HCT116 (cell line): ENCODE results near the gene GCNT1.

ENCODE experiments used
- ATF3 ChIP-seq: IDR thresholded peaks from 2 replicates; pipeline ENCODE4 v1.6.1; 2012
- CEBPB ChIP-seq: IDR thresholded peaks from 2 replicates; pipeline ENCODE4 v1.6.1; 2012; ENCODE audit warnings: low read depth
- CTCF ChIP-seq, 3 experiments: fragments of 200-600 bp in 1 of 3; sonication (generic) in 1 of 3; IDR thresholded peaks in 2 of 3; conservative IDR thresholded peaks in 1 of 3; 2 replicates each; pipeline ENCODE4 v1.5.1; 2012 to 2017; ENCODE audit warnings: low read depth in 2 of 3, low read length in 2 of 3, antibody characterized with exemption in 1 of 3, borderline replicate concordance in 1 of 3, control low read depth in 1 of 3, mild to moderate bottlenecking in 1 of 3, mixed read lengths in 1 of 3, mixed run types in 1 of 3, moderate library complexity in 1 of 3; ENCODE audit not compliant: insufficient read depth in 1 of 3
- ELF1 ChIP-seq: IDR thresholded peaks from 2 replicates; pipeline ENCODE4 v1.6.1; 2012; ENCODE audit warnings: low read depth, borderline replicate concordance
- EZH2 ChIP-seq: fragments of 200-600 bp; sonication (generic); IDR thresholded peaks from 2 replicates; pipeline ENCODE4 v1.6.1; 2017; ENCODE audit warnings: antibody characterized with exemption, mixed run types
- POLR2A ChIP-seq: IDR thresholded peaks from 2 replicates; pipeline ENCODE4 v1.7.0; 2011; ENCODE audit warnings: borderline replicate concordance; ENCODE audit not compliant: insufficient read depth, insufficient read length; ENCODE audit errors: extremely low read depth
- POLR2AphosphoS5 ChIP-seq: IDR thresholded peaks from 2 replicates; pipeline ENCODE4 v1.6.1; 2011; ENCODE audit warnings: mild to moderate bottlenecking, low read depth, low read length, moderate library complexity
- RAD21 ChIP-seq: IDR thresholded peaks from 2 replicates; pipeline ENCODE4 v1.6.1; 2012; ENCODE audit warnings: low read depth, mild to moderate bottlenecking
- TF ChIP-seq, protein P1 (sequence below): IDR thresholded peaks from 2 replicates; pipeline ENCODE4 v1.6.1; 2012; ENCODE audit warnings: low read depth
- TF ChIP-seq, protein P2 (sequence below): IDR thresholded peaks from 2 replicates; pipeline ENCODE4 v1.6.1; 2011; ENCODE audit warnings: mild to moderate bottlenecking, low read length, moderate library complexity; ENCODE audit not compliant: insufficient replicate concordance; ENCODE audit errors: extremely low read depth

DNA sequence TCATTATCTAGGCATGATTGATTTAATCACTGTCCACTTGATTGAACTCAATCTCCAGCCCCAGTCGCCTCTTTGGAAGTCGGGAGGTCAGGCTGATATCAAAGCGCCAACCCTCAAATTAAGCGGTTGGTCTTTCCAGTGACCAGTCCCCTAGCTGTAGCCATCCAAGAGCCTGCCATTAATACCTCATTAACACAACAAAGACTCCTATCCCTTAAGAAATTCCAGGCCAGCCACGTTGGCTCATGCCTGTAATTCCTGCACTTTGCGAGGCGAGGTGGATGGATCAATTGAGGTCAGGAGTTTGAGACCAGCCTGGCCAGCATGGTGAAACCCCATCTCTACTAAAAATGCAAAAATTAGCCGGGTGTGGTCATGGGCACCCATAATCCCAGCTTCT lies 27.4 kb upstream of the GCNT1 start:
- TF ChIP-seq CEBPB (no peak), POLR2A (no peak), CTCF (IDR thresholded peaks at IDR 0.05 in 2 of 3, conservative IDR thresholded peaks at IDR 0.05 in 1 of 3; ENCODE audit: borderline replicate concordance in 1 of 3, insufficient read depth in 1 of 3, low read depth in 2 of 3, low read length in 2 of 3) (no peak), POLR2AphosphoS5 (no peak), ATF3 (no peak), RAD21 (no peak), ELF1 (no peak), EZH2 (no peak)
- TF ChIP-seq, protein P1, sequence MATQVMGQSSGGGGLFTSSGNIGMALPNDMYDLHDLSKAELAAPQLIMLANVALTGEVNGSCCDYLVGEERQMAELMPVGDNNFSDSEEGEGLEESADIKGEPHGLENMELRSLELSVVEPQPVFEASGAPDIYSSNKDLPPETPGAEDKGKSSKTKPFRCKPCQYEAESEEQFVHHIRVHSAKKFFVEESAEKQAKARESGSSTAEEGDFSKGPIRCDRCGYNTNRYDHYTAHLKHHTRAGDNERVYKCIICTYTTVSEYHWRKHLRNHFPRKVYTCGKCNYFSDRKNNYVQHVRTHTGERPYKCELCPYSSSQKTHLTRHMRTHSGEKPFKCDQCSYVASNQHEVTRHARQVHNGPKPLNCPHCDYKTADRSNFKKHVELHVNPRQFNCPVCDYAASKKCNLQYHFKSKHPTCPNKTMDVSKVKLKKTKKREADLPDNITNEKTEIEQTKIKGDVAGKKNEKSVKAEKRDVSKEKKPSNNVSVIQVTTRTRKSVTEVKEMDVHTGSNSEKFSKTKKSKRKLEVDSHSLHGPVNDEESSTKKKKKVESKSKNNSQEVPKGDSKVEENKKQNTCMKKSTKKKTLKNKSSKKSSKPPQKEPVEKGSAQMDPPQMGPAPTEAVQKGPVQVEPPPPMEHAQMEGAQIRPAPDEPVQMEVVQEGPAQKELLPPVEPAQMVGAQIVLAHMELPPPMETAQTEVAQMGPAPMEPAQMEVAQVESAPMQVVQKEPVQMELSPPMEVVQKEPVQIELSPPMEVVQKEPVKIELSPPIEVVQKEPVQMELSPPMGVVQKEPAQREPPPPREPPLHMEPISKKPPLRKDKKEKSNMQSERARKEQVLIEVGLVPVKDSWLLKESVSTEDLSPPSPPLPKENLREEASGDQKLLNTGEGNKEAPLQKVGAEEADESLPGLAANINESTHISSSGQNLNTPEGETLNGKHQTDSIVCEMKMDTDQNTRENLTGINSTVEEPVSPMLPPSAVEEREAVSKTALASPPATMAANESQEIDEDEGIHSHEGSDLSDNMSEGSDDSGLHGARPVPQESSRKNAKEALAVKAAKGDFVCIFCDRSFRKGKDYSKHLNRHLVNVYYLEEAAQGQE = no peak
- TF ChIP-seq, protein P2, sequence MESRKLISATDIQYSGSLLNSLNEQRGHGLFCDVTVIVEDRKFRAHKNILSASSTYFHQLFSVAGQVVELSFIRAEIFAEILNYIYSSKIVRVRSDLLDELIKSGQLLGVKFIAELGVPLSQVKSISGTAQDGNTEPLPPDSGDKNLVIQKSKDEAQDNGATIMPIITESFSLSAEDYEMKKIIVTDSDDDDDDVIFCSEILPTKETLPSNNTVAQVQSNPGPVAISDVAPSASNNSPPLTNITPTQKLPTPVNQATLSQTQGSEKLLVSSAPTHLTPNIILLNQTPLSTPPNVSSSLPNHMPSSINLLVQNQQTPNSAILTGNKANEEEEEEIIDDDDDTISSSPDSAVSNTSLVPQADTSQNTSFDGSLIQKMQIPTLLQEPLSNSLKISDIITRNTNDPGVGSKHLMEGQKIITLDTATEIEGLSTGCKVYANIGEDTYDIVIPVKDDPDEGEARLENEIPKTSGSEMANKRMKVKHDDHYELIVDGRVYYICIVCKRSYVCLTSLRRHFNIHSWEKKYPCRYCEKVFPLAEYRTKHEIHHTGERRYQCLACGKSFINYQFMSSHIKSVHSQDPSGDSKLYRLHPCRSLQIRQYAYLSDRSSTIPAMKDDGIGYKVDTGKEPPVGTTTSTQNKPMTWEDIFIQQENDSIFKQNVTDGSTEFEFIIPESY = no peak
